SU-DHL-6 (cell line): Measurements from ENCODE around the gene WFIKKN1.

Source experiments
- EZH2phosphoT487 ChIP-seq: fragments of 200-600 bp; sonication (generic), shearing (Covaris generic); conservative IDR thresholded peaks from 2 replicates; pipeline ENCODE4 v1.6.1; 2018; ENCODE audit warnings: mild to moderate bottlenecking, antibody characterized with exemption, low read length, moderate library complexity, mixed read lengths
- TF ChIP-seq, protein P1 (sequence below): fragments of 200-600 bp; sonication (generic); IDR thresholded peaks from one replicate; pipeline ENCODE4 v1.5.1; 2017; ENCODE audit warnings: antibody characterized with exemption, mild to moderate bottlenecking, low read length, moderate library complexity; ENCODE audit not compliant: insufficient read depth, poor library complexity, severe bottlenecking

DNA sequence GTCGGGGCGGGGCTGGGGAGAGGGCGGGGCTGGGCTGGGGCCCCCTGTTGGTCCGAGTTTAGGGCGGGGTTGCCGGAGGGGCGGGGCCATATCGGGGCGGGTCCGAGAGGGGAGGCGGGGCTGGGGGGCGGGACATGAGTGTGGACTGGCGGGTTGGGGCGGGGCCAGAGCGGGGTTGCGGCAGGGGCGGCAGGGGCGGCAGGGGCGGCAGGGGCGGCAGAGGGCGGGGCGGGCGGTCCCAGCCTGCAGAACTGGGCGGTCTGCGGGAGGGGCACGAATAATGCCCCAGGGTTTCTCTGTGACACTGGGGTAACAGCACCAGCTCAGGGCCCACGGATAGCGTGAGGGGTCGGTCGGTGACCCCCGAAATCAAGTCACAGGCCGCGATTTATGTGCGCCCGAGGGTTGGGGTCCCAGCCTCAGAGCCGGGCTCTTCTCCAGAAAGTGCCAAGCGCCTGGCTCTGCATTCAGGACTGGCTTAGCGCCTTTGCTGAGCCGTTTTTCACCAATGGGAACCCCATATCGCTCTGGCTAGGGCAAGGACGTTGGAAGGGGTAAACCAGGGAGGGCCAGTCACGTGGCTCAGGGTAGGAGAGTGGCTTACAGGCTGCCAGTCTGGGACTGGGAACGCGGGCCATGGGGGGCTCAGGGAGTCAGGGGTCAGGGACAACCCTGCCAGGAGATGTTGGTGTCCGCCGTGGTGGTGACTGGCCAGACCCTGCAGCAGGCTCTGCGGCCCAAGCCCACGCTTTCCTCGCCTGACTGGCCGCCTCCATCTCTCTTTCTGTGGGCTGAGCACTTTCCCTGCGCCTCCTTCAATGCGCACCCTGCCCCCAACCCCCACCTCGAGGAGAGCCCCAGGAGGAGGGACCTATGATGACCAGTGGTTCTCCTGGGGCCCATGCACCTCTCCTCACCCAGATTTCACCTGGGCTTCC lies 6.6 kb downstream of the WFIKKN1 start:
- TF ChIP-seq, protein P1, sequence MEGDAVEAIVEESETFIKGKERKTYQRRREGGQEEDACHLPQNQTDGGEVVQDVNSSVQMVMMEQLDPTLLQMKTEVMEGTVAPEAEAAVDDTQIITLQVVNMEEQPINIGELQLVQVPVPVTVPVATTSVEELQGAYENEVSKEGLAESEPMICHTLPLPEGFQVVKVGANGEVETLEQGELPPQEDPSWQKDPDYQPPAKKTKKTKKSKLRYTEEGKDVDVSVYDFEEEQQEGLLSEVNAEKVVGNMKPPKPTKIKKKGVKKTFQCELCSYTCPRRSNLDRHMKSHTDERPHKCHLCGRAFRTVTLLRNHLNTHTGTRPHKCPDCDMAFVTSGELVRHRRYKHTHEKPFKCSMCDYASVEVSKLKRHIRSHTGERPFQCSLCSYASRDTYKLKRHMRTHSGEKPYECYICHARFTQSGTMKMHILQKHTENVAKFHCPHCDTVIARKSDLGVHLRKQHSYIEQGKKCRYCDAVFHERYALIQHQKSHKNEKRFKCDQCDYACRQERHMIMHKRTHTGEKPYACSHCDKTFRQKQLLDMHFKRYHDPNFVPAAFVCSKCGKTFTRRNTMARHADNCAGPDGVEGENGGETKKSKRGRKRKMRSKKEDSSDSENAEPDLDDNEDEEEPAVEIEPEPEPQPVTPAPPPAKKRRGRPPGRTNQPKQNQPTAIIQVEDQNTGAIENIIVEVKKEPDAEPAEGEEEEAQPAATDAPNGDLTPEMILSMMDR = no peak
- TF ChIP-seq EZH2phosphoT487 = no peak
